HEK293 (cell line): Measurements from ENCODE around the gene DAGLA.

ENCODE experiments used
- CTCF ChIA-PET: fragments of 350-600 bp; formaldehyde crosslinking; extraction: SDS; loops from one replicate; lab custom pipeline; 2021; ENCODE audit warnings: antibody characterized with exemption; lab: Yijun Ruan, JAX
- POLR2A ChIA-PET: fragments of 300-600 bp; formaldehyde crosslinking; extraction: SDS; loops from one replicate; lab custom pipeline; 2020; ENCODE audit warnings: antibody characterized with exemption, inconsistent platforms; lab: Yijun Ruan, JAX
- H3K27ac ChIP-seq: fragments of 200-500 bp; sonication (Bioruptor generic); 2 replicates; pipeline ENCODE4 v1.5.1; 2014; ENCODE audit warnings: low read depth, low read length, control low read depth, inconsistent platforms; ENCODE audit errors: extremely low read depth
- H3K36me3 ChIP-seq, 2 experiments: fragments of 200-500 bp in 1 of 2; sonication (Bioruptor generic) in 1 of 2; 1 replicate in 1 of 2; 2 replicates in 1 of 2; pipeline ENCODE4 v1.5.1; 2014 to 2017; ENCODE audit warnings: inconsistent platforms in 2 of 2, low read length in 2 of 2; ENCODE audit not compliant: control insufficient read depth in 2 of 2, insufficient read depth in 1 of 2
- H3K4me1 ChIP-seq: fragments of 200-500 bp; sonication (Bioruptor generic); 2 replicates; pipeline ENCODE4 v1.5.1; 2014; ENCODE audit warnings: mild to moderate bottlenecking, low read length, inconsistent platforms; ENCODE audit not compliant: control insufficient read depth, insufficient read depth
- H3K4me3 ChIP-seq: 2 replicates; pipeline ENCODE4 v1.5.1; 2011; ENCODE audit warnings: low read depth, mild to moderate bottlenecking, control low read depth, low read length, moderate library complexity
- H3K9me3 ChIP-seq: fragments of 200-500 bp; sonication (Bioruptor generic); 2 replicates; pipeline ENCODE4 v1.5.1; 2014; ENCODE audit warnings: low read depth, low read length, inconsistent platforms; ENCODE audit not compliant: control insufficient read depth, insufficient read depth
- EGR2 ChIP-seq: fragments of 450-650 bp; formaldehyde crosslinking; IDR thresholded peaks from 2 replicates; pipeline ENCODE4 v1.5.1; 2016; ENCODE audit warnings: low read depth, missing biosample characterization, missing genetic modification characterization
- KLF10 ChIP-seq: fragments of 450-650 bp; IDR thresholded peaks from 2 replicates; pipeline ENCODE4 v1.5.1; 2018; ENCODE audit warnings: missing biosample characterization, mild to moderate bottlenecking, missing genetic modification characterization
- KLF17 ChIP-seq: fragments of 450-650 bp; formaldehyde crosslinking; IDR thresholded peaks from 2 replicates; pipeline ENCODE4 v1.5.1; 2016; ENCODE audit warnings: missing biosample characterization, missing genetic modification characterization
- ZFHX2 ChIP-seq: fragments of 450-650 bp; formaldehyde crosslinking; conservative IDR thresholded peaks from 2 replicates; pipeline ENCODE4 v1.5.1; 2016; ENCODE audit warnings: missing biosample characterization, missing genetic modification characterization
- ZFP3 ChIP-seq: fragments of 450-650 bp; formaldehyde crosslinking; IDR thresholded peaks from 2 replicates; pipeline ENCODE4 v1.5.1; 2016; ENCODE audit warnings: low read depth, missing biosample characterization, missing genetic modification characterization
- ZNF138 ChIP-seq: fragments of 450-650 bp; formaldehyde crosslinking; IDR thresholded peaks from 2 replicates; pipeline ENCODE4 v1.5.1; 2016; ENCODE audit warnings: missing biosample characterization, missing genetic modification characterization, borderline replicate concordance
- ZNF585B ChIP-seq: fragments of 450-650 bp; formaldehyde crosslinking; IDR thresholded peaks from 2 replicates; pipeline ENCODE4 v1.5.1; 2016; ENCODE audit warnings: missing biosample characterization, missing genetic modification characterization
- ZNF777 ChIP-seq: fragments of 450-650 bp; formaldehyde crosslinking; IDR thresholded peaks from 2 replicates; pipeline ENCODE4 v1.5.1; 2017; ENCODE audit warnings: missing biosample characterization, missing genetic modification characterization, borderline replicate concordance
- ZSCAN23 ChIP-seq: fragments of 450-650 bp; formaldehyde crosslinking; IDR thresholded peaks from 2 replicates; pipeline ENCODE4 v1.5.1; 2016; ENCODE audit warnings: missing biosample characterization, missing genetic modification characterization
- ZXDB ChIP-seq: fragments of 450-650 bp; formaldehyde crosslinking; IDR thresholded peaks from 2 replicates; pipeline ENCODE4 v1.5.1; 2016; ENCODE audit warnings: missing biosample characterization, missing genetic modification characterization
- TF ChIP-seq, protein P1 (sequence below): fragments of 450-650 bp; formaldehyde crosslinking; IDR thresholded peaks from 2 replicates; pipeline ENCODE4 v1.5.1; 2017; ENCODE audit warnings: missing biosample characterization, missing genetic modification characterization
- TF ChIP-seq, protein P2 (sequence below): fragments of 450-650 bp; formaldehyde crosslinking; IDR thresholded peaks from 2 replicates; pipeline ENCODE4 v1.5.1; 2017; ENCODE audit warnings: missing biosample characterization, missing genetic modification characterization
- TF ChIP-seq, protein P3 (sequence below): fragments of 450-650 bp; formaldehyde crosslinking; IDR thresholded peaks from 2 replicates; pipeline ENCODE4 v1.5.1; 2016; ENCODE audit warnings: missing biosample characterization, missing genetic modification characterization

The DAGLA gene

DNA sequence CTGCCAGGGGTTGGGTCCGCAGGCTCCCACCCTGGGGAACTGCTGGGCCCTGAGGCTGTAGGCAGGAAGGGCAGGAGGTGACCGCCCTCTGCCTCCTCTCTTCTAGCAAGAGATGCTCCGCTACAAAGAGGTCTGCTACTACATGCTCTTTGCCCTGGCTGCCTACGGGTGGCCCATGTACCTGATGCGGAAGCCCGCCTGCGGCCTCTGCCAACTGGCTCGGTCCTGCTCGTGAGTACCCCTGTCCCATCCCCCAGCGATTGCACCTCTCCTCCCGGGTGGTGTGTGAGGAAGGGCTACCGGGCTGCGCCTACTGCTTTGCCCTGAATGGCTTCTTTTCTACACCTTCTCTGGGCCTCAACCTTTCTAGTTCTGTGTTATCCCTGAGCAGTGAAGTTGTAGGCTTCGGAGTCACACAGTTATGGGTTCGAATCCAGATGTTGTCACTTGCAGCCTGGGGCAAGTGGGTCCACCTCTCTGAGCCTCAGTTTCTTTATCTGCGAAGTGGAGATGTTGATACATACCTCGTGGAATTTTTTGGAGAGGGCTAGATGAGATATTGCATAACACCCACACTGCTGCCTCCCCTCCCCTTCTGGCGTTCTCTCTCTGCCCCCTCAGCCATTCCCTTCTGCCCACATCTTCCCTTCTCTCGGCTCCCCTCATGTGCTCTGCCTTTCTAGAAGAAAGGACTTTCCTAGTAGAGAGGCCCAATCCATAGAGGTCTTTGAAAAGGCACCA is 51.2 kb downstream of the DAGLA start:
- H3K4me1 ChIP-seq = no peaks in the 10 kb centered on the region
- H3K36me3 ChIP-seq = peaks cover 0 to 54% of the 10 kb centered on the region in 2 experiments; a peak in 1 of 3 replicates
- ChIA-PET POLR2A (no interaction called here), CTCF (interaction anchor here (0.6 to 3.9 kb wide), 3 partner anchors 17 to 93 kb away, joined by 3 to 42 read pairs (median 3); no protein-coding TSS in a partner anchor)
- TF ChIP-seq ZFHX2 (tag by site-specific recombination) (peak; percentile 52), EGR2 (tag by site-specific recombination) (peak; percentile 64), ZFP3 (tag by site-specific recombination) (no peak)
- TF ChIP-seq, all 188 proteins: peak for 2
- Histone ChIP-seq H3K9me3 (no peaks in the 10 kb centered on the region), H3K4me3 (no peak overlapping the region), H3K27ac (no peak overlapping the region)

- Histone ChIP-seq H3K36me3 (peaks cover 0 to 54% of the 10 kb centered on the region in 2 experiments; a peak in 1 of 3 replicates), H3K27ac (no peak overlapping the region), H3K4me1 (no peaks in the 10 kb centered on the region)
- CTCF ChIA-PET = interaction anchor here (0.6 to 3.9 kb wide), 6 partner anchors 16 to 93 kb away, joined by 3 to 42 read pairs (median 12); partner anchors contain the start of gene DAGLA
- TF ChIP-seq ZXDB (tag by site-specific recombination) (no peak), ZNF138 (tag by site-specific recombination) (no peak), ZSCAN23 (no peak)
- TF ChIP-seq, protein P1, sequence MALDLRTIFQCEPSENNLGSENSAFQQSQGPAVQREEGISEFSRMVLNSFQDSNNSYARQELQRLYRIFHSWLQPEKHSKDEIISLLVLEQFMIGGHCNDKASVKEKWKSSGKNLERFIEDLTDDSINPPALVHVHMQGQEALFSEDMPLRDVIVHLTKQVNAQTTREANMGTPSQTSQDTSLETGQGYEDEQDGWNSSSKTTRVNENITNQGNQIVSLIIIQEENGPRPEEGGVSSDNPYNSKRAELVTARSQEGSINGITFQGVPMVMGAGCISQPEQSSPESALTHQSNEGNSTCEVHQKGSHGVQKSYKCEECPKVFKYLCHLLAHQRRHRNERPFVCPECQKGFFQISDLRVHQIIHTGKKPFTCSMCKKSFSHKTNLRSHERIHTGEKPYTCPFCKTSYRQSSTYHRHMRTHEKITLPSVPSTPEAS (tag by site-specific recombination) = no peak
- TF ChIP-seq, all 188 proteins: peak for 0
- H3K9me3 ChIP-seq = no peaks in the 10 kb centered on the region
- no peak overlapping the region for H3K4me3 ChIP-seq
- POLR2A ChIA-PET = no interaction called here
These were observed 51.9 kb downstream of the DAGLA start for GRCh38 chr11:61731952-61732675.

DNA sequence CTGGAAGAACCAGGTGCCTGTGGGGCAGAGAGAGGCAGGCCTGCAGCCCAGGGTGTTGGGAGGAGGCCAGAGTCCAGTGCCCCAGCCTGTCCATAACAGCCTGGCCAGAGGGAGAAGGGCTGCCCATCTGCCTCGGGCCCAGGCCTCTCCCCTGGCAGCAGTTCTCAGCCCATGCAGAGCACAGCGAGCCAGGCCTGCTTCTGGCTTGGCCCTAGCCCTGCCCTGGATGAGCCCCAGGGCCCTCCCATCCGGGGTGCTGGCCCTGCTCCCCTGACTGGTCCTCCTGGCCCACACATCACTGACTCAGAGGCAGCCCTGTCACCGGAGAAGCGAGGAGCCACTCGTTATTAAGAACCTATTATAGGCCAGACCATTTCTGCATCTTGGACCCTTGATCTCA is 52.5 kb downstream of the DAGLA start:
- no peak overlapping the region for H3K4me3 ChIP-seq
- ChIA-PET CTCF (interaction anchor here (0.6 to 3.9 kb wide), 30 partner anchors 8 to 255 kb away, joined by 3 to 42 read pairs (median 5); partner anchors contain the start of gene DAGLA), POLR2A (interaction anchor here (0.6 to 1.3 kb wide), 4 partner anchors 14 to 255 kb away, joined by 3 to 16 read pairs (median 3); no protein-coding TSS in a partner anchor)
- H3K9me3 ChIP-seq = no peaks in the 10 kb centered on the region
- no peak overlapping the region for H3K27ac ChIP-seq
- TF ChIP-seq, protein P2, sequence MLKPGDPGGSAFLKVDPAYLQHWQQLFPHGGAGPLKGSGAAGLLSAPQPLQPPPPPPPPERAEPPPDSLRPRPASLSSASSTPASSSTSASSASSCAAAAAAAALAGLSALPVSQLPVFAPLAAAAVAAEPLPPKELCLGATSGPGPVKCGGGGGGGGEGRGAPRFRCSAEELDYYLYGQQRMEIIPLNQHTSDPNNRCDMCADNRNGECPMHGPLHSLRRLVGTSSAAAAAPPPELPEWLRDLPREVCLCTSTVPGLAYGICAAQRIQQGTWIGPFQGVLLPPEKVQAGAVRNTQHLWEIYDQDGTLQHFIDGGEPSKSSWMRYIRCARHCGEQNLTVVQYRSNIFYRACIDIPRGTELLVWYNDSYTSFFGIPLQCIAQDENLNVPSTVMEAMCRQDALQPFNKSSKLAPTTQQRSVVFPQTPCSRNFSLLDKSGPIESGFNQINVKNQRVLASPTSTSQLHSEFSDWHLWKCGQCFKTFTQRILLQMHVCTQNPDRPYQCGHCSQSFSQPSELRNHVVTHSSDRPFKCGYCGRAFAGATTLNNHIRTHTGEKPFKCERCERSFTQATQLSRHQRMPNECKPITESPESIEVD (tag by site-specific recombination) = no peak
- TF ChIP-seq ZNF585B (no peak), ZNF777 (no peak), KLF10 (no peak), KLF17 (no peak)
- TF ChIP-seq, protein P3, sequence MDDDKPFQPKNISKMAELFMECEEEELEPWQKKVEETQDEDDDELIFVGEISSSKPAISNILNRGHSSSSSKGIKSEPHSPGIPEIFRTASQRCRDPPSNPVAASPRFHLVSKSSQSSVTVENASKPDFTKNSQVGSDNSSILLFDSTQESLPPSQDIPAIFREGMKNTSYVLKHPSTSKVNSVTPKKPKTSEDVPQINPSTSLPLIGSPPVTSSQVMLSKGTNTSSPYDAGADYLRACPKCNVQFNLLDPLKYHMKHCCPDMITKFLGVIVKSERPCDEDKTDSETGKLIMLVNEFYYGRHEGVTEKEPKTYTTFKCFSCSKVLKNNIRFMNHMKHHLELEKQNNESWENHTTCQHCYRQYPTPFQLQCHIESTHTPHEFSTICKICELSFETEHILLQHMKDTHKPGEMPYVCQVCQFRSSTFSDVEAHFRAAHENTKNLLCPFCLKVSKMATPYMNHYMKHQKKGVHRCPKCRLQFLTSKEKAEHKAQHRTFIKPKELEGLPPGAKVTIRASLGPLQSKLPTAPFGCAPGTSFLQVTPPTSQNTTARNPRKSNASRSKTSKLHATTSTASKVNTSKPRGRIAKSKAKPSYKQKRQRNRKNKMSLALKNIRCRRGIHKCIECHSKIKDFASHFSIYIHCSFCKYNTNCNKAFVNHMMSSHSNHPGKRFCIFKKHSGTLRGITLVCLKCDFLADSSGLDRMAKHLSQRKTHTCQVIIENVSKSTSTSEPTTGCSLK (tag by site-specific recombination) = no peak
- TF ChIP-seq, all 188 proteins: peak for 0
- H3K4me1 ChIP-seq = no peaks in the 10 kb centered on the region
- peaks cover 0 to 53% of the 10 kb centered on the region in 2 experiments; a peak in 1 of 3 replicates for H3K36me3 ChIP-seq
